ENCODE measurements around the gene TUBG2.
"Not testable (repeated sequence)": the region's sequence is repeated elsewhere in the genome, so short reads cannot be mapped to it uniquely, and the experiment has no call there.

The TUBG2 gene

GRCh38 chr17:42660692-42661345 lies 1.7 kb downstream of the TUBG2 start:
- no peak overlapping the region for H3K4me3 ChIP-seq (ENCODE audit: low read depth, low read length)
- no peak for TF ChIP-seq CTCF (IDR thresholded peaks at IDR 0.05; ENCODE audit: control insufficient read depth, extremely low read depth, insufficient read depth)
- DNase-seq (ENCODE audit: low read depth) = no peak

- no peak overlapping the region for H3K4me3 ChIP-seq (ENCODE audit: low read depth, low read length)
- DNase-seq (ENCODE audit: low read depth) = no peak
- TF ChIP-seq CTCF (IDR thresholded peaks at IDR 0.05; ENCODE audit: control insufficient read depth, extremely low read depth, insufficient read depth) = no peak
These were observed 6.5 kb downstream of the TUBG2 start for GRCh38 chr17:42665581-42666001.

- not testable (repeated sequence) for H3K4me3 ChIP-seq (ENCODE audit: low read depth, low read length); DNase-seq (ENCODE audit: low read depth)
These were observed 7.0 kb downstream of the TUBG2 start for GRCh38 chr17:42666126-42666525.

GRCh38 chr17:42667088-42667951 lies 8.2 kb downstream of the TUBG2 start:
- no peak overlapping the region for H3K4me3 ChIP-seq (ENCODE audit: low read depth, low read length)
- DNase-seq (ENCODE audit: low read depth) = peak; percentile 56
- no peak for TF ChIP-seq CTCF (IDR thresholded peaks at IDR 0.05; ENCODE audit: control insufficient read depth, extremely low read depth, insufficient read depth)

GRCh38 chr17:42669705-42669976 lies 10.6 kb downstream of the TUBG2 start:
- no peak for TF ChIP-seq CTCF (IDR thresholded peaks at IDR 0.05; ENCODE audit: control insufficient read depth, extremely low read depth, insufficient read depth)
- no peak overlapping the region for H3K4me3 ChIP-seq (ENCODE audit: low read depth, low read length)
- no peak for DNase-seq (ENCODE audit: low read depth)

- TF ChIP-seq CTCF (IDR thresholded peaks at IDR 0.05; ENCODE audit: control insufficient read depth, extremely low read depth, insufficient read depth) = no peak
- DNase-seq (ENCODE audit: low read depth) = no peak
- no peak overlapping the region for H3K4me3 ChIP-seq (ENCODE audit: low read depth, low read length)
These were observed 11.1 kb downstream of the TUBG2 start for GRCh38 chr17:42669977-42670788.
